ENCODE measurements around the gene ZNF335.
"Not testable (repeated sequence)": the region's sequence is repeated elsewhere in the genome, so short reads cannot be mapped to it uniquely, and the experiment has no call there.

The ZNF335 gene

DNA sequence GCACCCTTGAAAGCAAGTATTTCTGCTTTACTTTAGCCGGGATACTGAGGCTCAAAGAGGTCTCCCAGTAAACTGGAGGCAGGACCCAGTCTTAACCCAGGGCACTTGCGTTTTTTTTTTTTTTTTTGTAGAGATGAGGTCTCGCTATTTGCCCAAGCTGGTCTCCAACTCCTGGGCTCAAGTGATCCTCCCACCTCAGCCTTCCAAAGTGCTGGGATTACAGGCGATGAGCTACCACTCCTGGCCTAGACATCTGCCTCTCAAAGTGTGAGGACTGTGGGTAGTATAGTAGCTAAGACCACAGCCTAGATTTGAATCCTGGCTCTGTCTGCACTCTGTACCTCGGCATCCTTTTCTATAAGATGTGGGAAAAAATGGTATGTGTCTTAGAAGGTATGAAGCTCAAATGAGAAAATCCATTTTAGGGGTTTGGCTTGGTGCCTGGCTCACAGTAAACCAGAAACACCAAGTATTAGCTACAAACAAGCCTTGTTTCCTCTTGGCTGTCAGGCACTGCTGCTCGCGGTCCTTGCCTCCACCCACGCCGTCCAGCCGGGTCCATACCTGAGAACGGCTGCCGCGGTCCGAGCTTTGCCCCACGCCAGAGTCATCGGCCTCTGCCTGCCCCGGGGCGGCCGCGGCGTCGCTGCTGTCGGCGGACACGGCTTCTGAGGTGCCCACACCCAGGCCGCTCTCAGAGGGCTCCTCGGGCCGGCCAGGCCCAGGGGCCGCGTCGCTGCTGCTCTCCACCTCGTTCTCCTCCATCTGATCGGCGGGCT lies 1.2 kb downstream of the ZNF335 start:
- peak; percentile 38 for DNase-seq (ENCODE audit: low spot score)

DNA sequence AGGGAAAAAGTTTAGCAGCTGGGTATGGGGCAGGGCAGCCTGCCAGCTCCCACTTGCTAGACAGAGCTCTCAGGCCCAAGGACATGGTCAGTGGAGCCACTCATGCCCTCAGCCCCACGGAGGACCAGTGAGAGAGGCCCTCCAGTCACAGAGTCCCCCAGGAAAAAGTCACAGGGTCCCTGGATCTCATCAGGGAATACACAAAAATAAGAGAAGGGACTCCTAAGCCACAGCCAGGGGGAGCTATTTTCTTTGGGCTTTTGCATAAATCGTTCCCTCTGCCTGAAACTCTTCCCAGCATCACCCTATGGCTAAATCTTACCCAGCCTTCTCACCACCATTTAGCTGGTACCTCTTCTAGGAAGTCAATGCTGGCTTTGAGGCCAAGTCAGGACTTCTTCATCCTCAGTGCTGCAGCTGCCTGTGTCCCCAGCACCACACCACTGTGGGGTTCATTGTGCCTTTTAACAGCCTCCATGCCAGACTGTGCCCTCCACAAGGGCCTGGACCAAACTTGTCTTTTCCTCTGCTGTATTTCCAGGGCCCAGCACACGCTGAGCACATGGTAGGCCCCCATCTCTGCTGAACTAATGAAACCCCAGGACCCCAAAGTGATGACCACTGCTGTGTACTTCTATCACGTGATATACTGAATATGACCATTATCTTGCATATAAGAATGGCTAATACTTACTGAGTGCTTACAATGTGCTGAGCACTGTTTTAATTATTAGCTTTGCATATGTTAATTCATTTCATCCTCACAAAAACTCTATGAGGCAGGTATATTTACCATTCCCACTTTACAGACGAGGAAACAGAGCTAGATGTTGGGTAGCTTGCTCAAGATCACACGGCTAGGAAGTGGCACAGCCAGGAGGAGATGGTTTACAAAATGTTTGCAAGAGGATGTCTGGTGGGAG lies 2.0 kb downstream of the ZNF335 start:
- DNase-seq (ENCODE audit: low spot score), result peak; percentile 32

DNA sequence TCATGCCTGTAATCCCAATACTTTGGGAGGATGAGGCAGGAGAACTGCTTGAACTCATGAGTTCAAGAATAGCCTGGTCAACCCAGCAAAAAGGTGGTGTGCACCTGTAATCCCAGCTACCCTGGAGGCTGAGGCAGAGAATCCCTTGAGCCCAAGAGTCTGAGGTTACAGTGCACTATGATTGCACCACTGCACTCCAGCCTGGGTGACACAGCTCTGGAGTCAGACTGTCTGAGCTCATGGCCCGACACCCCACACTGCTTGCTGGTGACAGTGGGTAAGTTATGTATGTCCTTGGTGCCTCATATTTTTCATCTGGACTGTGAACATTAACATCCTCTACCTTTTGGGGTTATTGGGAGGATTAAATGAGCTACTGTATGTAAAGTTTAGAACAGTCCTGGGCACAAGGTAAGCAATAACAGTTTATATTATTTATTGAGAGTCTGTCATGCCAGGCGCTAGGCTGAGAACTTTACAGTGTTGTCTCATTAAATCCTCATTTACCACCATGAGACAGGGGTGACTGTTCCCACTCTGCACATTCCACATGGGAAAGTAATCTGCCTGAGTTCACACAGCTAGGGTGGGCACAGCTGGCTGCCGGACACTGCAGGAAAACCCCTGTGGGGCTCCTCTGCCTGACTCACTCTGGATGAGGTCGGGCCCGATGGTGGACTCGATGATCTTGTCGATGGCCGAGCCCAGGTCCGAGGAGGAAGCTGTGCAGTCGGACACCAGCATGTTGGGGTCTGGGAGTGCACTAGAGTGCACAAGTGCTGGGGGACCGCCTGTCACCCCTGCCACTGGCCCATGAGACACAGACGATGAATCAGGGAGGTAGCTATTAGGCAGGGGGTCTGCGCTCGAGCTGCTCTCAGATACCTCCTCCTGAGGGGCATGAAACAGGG lies 2.9 kb downstream of the ZNF335 start:
- no peak for DNase-seq (ENCODE audit: low spot score)

DNA sequence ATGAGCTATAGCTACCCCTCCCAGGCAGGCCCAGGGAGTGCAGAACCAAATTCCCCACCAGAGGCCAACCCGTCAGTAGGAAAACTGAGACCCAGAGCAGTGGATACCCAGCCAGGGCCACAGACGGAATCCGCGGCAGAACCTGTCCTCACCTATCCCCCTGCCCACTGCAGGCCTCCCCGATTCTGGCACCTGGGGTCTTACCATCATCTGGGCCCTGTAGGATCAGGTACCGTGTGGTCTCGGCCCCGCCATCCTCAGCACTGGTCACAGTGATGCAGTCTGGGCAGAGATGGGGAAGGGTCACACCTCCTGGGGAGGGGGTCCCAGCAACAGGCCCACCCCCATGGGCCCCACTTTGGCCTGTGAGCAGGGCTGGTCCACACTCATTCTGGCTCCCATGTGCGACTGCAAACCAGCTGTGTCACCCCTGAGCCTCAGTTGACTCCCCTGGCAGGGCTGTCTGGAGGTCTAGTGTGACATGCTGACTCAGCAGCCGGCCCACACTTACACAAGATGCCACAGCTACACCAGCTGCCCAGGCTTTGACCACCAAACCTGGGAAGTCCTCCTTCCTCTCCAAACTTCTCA lies 3.8 kb downstream of the ZNF335 start:
- no peak for DNase-seq (ENCODE audit: low spot score)

DNA sequence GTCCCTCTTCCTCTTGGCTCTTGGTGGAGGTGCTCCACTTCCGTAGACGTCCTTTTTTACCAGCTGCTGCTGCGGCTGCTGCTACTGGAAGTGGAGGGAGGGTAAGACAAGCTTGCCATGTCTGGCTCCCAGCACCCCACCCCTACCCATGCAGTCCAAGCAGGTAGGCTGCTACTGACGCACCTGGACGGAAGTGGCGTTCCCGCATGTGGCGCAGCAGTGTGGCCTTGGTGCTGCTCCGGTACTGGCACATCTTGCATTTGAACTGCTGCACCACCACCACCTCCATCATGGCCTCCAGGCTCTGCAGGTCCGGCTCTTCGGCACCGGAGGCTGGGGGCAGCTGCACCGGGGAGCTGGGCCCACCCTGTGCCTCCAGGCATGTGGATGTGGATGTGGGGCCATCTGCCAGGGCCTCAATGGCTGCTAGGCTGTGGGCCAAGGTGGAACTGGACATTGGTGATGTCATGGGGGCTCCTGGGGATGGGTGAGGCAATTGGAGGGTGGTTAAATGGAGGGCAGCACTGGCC lies 4.4 kb downstream of the ZNF335 start:
- DNase-seq (ENCODE audit: low spot score), result no peak

DNA sequence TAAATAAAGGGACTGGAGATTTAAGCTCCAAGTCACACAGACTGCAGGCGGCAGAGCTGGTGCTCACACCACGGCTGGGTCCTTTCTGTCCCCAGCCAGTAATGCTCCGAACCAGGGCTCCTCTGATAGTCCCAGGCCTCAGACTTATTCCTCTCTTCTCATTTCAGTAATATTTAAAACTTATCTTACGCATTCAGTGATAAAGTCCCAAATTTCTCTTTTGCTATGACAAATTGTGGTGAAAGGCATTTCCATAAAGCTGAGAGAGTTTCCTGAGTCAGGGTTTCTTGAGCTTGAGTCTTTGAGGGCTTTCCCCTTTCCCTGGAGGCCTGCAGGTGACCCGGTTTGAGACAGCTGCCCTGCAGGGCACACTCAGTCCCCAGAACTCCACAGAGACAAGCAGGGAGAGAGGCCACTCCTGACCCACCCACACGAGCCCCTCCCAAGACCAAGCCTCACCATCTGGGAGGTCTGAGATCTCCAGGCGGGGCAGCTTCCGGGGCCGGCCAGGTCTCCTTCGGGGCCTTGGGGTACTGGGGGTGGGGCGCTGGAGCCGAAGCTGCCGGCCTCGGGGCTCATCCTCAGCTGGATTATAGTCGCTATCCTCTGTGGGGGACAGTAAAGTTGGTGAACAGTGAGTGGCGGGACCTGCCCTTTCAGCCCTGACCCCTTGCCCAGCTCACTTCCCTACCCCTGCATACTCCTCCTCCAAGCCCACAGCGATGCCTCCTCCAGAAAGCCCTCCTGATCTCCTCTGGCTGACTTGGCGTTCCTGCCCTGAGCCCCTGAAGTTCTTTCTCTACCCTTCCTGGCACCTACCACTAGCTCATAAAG lies 6.6 kb downstream of the ZNF335 start:
- DNase-seq (ENCODE audit: low spot score), result no peak

DNA sequence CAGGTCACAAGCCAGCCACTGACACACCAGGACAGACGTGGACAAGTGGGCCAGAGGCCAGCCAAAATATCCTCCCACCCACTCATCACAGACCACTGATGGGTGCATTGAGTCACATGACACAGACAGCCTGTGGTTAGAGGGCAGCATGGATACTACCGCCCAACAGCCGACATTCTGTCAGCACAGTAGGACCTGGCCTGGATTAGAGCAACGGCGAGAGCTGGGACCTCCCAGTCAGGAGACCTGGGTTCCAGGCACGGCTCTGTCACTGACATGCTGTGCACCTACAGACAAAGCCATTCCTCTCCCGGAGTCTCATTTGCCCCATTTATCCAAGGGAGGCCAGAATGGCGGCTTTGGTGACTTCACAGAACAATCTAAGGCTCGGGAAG lies 8.0 kb downstream of the ZNF335 start:
- no peak for DNase-seq (ENCODE audit: low spot score)

DNA sequence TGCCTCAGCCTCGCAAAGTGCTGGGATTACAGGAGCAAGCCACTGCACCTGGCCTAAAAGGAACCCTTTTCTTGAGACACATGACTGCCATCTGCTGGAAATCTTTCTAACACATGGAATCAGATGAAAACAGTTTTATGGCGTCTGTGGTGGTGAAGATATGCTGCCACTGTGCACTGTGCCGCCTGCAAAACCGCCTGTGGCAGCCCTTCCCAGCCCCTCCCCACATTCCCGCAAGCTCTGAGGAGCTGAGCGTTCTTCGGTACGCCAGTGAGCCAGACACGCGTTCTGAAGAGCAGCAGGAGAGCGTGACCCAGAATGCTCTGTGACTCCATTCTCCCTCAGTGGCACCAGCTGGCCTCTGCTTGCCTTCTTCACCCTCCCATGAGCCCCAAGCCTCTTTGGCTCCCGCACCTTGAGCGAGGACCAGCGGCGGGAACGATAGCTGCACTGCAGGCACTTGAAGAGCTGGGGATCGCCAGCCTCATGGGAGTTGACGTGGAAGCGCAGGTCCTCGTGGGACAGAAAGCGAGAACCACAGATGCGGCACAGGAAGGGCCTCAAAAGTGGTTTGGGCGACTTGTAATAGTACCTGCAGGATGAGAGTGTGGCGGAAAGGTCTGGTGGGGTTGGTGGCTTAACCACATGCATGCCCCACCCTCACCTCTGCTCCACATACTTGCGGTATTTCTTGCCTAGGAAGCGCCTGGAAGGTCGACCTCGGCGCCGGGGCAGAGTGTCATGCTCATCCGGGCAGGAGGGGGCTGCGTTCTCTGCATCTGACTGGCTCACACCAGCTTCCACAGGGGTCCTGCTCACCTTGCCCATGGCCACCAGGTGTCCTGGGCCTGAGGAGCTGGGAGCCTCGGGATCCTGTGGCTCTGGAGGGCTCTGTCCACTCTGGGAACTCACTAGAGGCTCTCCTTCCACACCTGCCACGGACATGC lies 8.7 kb downstream of the ZNF335 start:
- DNase-seq (ENCODE audit: low spot score), result no peak

DNA sequence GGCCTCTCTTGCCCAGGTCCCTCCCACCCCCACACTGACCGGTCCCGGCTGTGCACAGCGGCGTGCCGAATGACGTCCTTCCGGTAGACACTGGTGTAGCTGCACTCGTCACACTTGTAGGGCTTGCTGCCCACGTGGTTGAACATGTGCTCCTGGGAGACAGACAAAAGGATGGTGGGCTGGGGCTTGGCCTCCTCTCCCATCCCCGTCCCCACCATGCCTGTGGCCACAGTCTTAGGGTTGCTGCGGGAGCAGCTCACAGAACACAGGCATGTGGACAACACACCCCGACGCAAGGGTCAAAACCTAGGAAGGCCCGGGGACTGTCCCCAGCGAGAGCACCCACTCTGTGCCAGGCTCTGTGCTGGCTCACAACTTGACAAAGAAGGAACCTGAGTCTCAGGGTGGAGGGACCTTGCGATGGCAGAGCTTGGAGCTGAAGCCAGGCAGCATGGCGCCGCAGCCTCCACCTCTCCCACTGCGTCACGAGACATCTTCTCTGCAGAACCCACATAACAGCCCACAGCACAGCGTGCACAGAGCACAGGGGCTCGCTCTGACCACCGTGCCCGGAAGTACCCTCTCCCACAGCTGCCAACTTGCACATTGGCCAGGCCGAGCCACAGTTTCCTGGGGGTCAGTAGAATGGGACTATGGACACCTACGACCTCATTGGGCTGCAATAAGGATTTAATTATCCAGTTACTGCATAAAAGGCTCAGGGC lies 9.8 kb downstream of the ZNF335 start:
- DNase-seq (ENCODE audit: low spot score), result no peak

DNA sequence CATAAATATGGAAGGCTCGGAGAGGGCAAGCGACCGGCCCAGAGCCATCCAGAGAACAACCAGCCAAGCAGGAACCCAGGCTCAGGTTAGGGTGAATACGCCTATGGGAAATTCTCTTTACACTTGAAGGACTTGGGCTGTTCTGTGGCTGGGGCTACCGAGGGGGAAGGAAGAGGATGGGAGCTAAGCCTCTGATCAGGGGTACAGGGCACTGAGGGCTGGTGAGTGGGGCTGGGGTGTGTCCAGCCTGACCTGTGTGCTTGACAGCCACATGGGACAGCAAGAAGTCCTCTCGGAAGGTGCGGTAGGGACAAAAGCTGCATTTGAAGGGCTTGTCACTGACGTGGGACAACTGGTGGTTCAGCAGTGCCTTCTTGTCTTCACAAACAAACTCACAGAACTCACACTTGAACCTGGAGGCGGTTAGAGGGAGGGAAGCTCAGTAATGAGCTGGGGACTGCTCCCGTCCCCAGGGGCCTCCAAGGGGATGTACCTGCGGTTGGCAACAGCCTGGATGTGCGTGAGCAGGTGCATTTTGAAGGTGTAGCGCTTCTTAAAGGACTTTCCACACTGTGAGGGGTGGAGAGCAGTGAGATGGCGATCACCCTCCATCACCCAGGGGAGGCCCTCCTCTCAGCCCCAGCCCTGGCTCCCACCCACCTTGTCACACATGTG lies 11.9 kb downstream of the ZNF335 start:
- DNase-seq (ENCODE audit: low spot score), result no peak

DNA sequence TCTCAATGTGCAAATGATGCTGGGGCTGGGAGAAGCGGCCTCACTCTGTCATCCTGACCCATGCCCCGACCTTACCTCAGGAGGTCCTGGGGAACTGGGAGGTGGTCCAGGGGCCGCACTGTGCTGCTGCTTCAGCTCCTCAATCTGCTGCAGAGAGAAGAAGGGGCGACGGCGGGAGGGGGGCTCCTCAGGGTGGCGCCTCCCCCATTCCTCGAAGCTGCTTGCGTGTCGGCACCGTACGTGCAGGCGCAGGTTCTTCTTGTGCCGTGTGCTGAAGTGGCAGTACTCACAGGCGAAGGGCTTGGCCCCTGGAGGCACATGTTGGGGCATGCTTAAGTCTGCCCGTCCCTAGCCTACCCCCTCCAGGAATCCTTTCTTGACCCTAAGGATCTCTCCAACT lies 12.9 kb downstream of the ZNF335 start:
- no peak for DNase-seq (ENCODE audit: low spot score)

DNA sequence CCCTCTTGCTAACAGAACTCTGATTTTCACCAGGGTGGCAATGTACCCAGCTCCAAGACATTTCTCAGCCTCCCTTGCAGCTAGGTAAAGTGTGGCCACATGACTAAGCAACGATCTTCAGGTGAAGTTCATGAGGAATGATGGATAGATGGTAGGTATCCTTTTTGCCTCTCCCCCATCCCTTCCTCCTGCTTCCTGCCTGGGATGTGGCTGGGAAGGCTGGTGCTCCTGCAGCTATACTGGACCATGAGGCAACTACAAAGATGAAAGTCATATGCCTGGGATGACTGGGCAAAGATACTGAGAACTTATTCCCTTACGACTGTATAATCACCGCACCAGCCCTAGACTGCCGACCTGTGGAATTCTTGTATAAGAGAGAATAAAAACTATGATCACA lies 13.4 kb downstream of the ZNF335 start:
- DNase-seq (ENCODE audit: low spot score), result no peak

DNA sequence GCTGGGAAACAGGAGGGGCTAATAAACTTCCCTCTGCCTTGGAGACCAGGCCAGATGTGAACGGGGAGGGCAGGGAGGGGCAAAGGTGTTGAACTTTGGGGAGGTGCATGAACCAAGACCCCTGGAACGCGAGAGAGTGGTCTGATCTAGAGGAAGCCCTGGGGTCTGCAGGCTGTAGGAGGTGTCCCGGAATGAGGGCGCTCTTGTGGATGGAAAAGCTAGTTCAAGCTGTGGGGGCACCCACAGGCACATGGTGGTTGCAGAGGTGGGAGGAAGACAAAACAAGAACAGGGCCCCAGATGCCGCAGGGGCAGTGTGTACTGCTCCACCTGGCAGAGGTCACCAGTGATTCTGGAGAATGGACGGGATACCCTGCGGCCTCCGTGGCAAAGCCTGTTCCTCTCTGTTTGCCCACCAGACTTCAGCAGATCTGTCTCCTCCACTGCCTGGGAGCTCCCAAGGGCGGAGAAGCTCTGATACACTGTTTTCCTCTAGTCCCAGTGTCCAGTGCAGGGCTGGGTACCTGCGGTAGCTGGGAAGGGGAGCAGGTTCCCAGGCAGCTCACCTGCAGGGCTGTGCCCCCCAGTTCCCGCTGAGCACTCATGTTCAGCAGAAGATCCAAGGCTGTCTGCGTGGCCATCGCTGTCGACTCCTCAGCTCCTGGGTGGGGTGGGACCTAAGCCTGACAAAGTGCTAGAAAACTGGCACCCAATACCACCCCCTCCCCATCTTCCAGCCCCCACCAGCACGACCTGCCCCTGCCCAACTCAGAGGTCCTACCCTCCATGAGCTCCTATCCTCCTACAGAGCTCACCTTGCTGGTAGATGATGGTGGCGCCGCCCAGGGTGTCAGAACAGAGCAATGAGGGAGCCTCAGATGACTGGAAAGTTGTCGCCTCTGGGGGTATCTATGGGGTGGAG lies 14.7 kb downstream of the ZNF335 start:
- no peak for DNase-seq (ENCODE audit: low spot score)

DNA sequence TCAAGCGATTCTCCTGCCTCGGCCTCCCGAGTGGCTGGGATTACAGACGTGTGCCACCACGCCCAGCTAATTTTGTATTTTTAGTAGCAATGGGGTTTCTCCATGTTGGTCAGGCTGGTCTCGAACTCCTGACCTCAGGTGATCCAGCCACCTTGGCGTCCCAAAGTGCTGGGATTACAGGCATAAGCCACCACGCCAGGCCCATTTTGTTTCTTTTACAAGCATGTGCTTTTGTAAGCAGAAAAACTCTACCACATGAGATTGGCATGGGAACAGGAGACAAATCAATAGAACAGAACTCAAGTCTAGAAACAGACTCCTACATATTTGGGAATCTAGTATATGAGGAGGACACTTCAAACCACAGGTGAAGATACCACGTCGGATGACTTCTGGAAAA lies 15.7 kb downstream of the ZNF335 start:
- not testable (repeated sequence) for DNase-seq (ENCODE audit: low spot score)

DNA sequence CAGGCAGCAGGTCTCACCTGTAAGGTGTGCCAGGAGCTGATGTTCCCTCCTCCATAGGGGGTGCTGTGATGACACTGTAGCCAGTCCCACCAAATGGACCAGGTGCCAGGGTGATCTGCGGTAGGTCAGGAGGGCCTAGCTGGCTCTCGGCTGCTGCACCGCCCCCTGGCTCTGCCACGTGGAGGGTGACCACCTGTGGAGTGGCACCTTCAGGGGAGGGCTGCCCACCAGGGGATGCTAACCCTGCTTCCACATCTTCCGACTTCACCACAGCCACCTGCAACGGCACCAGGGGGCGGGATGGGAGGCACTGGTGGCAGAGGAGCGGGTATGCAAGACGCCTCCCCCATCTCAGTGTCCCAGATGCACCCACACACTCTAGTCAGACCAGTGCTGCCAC lies 18.3 kb downstream of the ZNF335 start:
- DNase-seq (ENCODE audit: low spot score), result no peak

DNA sequence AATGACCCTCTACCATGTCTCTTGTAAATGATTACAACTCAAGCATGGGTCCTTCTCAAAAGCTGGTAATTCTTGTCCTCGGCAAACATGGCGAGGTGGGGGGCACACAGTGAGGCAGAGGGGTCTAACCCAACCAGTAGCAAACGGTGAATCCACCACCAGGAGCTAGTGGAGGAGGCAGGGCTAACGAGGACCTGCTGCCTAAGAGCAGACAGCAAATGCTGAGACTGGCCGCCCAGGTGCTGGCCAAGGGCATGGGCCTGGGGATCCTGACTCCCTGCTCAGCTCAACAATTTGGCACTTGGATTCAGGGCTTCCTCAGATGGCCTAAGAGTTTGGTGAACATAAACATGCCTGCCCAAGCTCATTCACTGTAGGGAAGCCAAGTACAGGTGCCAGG lies 19.1 kb downstream of the ZNF335 start:
- DNase-seq (ENCODE audit: low spot score), result no peak

Measured in germinal center (tissue), 1 donor.